Activated CD4-positive, alpha-beta T cell treated with anti-CD3 and anti-CD28 coated beads for 36 hours (primary cell): Measurements from ENCODE around the gene ITGAE. TPM values are rescaled to one million over a fixed set of nuclear protein-coding genes. Genes with fewer than 3 reads are reported as not detected.

Experiments used
- ATAC-seq: fragments of 200-7000 bp; cut with Tn5 transposase; one replicate; pipeline ENCODE4 v1.10.0; 2021; ENCODE audit warnings: mild to moderate bottlenecking, moderate library complexity
- CTCF ChIA-PET: fragments of 350-600 bp; sonication (Branson Sonifier 250); formaldehyde crosslinking; loops from one replicate; lab custom pipeline; 2021; ENCODE audit warnings: antibody characterized with exemption; lab: Charles Lee
- POLR2A ChIA-PET: fragments of 350-600 bp; sonication (Branson Sonifier 250); formaldehyde crosslinking; loops from one replicate; lab custom pipeline; 2021; ENCODE audit warnings: antibody characterized with exemption, inconsistent platforms; lab: Charles Lee
- DNase-seq: peaks from one replicate; pipeline ENCODE4 v3.0.0-alpha.2; 2020
- H3K27ac Mint-ChIP-seq: one replicate; pipeline ENCODE4 v1.8.0; 2021; ENCODE audit warnings: mixed read lengths
- H3K27me3 Mint-ChIP-seq: one replicate; pipeline ENCODE4 v1.8.0; 2021; ENCODE audit warnings: mixed read lengths
- H3K36me3 Mint-ChIP-seq: one replicate; pipeline ENCODE4 v1.8.0; 2021; ENCODE audit warnings: low read depth, mixed read lengths
- H3K4me1 Mint-ChIP-seq: one replicate; pipeline ENCODE4 v1.8.0; 2021; ENCODE audit warnings: mixed read lengths
- H3K4me3 Mint-ChIP-seq: one replicate; pipeline ENCODE4 v1.8.0; 2021; ENCODE audit warnings: mild to moderate bottlenecking, moderate library complexity, mixed read lengths
- H3K9me3 Mint-ChIP-seq: one replicate; pipeline ENCODE4 v1.8.0; 2021; ENCODE audit warnings: low read depth, mixed read lengths
- intact Hi-C, 2 experiments: fragments of 100-400 bp; cut with DNase I in 1 of 2; cut with micrococcal nuclease in 1 of 2; formaldehyde crosslinking; loops; one replicate each; pipeline versions ENCODE4 v1.14.2 to v1.15.1; 2022 to 2024; cut with DNase I, micrococcal nuclease
- total RNA-seq, 2 experiments: library from RNA; stranded (reverse); gene quantifications; one replicate each; pipeline ENCODE4 v1.2.3, GENCODE V29; 2021

The ITGAE gene
- total RNA-seq, 2 experiments from 2014 or later, result 20.9 to 41.1 TPM

DNA sequence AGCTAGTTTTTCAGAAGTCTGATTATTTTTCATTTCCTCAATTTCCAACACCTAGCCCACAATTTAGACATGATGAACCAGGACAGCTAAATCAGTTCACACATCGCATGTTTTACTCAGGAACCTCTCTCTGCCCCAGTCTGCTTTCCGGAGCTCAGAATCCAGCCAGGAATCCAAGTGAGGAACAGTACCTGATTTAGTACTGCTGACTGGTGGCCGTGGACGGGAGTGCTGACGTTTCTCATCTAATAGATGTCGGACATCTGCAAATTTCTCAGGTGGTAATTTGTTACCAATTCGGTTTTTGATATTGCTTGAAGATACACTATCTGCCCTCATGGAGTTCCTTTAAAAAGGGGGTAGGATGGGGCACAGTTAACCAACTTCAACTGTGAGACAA is 14.9 kb upstream of the ITGAE start:
- H3K4me3 Mint-ChIP-seq, result no peak overlapping the region
- H3K9me3 Mint-ChIP-seq, result no peaks in the 10 kb centered on the region
- intact Hi-C loops, result no loop called here
- DNase-seq (no peak), ATAC-seq (no peak)
- no peak overlapping the region for H3K27ac Mint-ChIP-seq
- peaks cover 47% of the 10 kb centered on the region for H3K36me3 Mint-ChIP-seq
- ChIA-PET POLR2A (no interaction called here), CTCF (interaction anchor here (0.7 to 3.5 kb wide), 3 partner anchors 12 to 82 kb away, joined by 3 to 25 read pairs (median 5); no protein-coding TSS in a partner anchor)
- H3K4me1 Mint-ChIP-seq, result no peaks in the 10 kb centered on the region
- H3K27me3 Mint-ChIP-seq, result no peaks in the 10 kb centered on the region

DNA sequence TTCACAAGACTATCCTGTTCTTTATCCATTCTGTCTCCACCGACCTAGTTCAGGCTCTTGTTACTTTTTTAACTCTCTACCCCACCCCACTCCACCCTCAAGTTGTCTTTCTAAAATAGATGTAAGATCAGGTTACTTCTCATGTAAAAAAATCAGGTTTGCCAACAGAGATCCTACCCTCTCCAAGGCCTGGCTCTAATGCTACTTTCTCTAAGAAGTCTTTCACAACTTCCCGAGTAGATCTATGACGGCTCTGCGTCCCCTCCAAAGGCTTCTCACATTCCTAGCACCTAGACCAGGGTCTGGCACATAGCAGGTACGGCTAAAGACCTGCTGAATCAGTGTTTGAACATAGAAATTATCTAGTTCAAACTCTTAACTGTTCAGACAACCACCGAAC is 14.1 kb upstream of the ITGAE start:
- no peak overlapping the region for H3K4me3 Mint-ChIP-seq
- no peaks in the 10 kb centered on the region for H3K9me3 Mint-ChIP-seq
- intact Hi-C loops, result no loop called here
- no peak overlapping the region for H3K27ac Mint-ChIP-seq
- H3K27me3 Mint-ChIP-seq, result no peaks in the 10 kb centered on the region
- peaks cover 43% of the 10 kb centered on the region for H3K36me3 Mint-ChIP-seq
- ATAC-seq, result no peak
- DNase-seq, result no peak
- POLR2A ChIA-PET, result interaction anchor here (0.6 kb wide), 1 partner anchor 43 kb away, joined by 3 read pairs; no protein-coding TSS in a partner anchor
- CTCF ChIA-PET, result interaction anchor here (1.8 to 3.5 kb wide), 2 partner anchors 13 to 77 kb away, joined by 5 to 25 read pairs; no protein-coding TSS in a partner anchor
- peaks cover under 1% of the 10 kb centered on the region for H3K4me1 Mint-ChIP-seq

DNA sequence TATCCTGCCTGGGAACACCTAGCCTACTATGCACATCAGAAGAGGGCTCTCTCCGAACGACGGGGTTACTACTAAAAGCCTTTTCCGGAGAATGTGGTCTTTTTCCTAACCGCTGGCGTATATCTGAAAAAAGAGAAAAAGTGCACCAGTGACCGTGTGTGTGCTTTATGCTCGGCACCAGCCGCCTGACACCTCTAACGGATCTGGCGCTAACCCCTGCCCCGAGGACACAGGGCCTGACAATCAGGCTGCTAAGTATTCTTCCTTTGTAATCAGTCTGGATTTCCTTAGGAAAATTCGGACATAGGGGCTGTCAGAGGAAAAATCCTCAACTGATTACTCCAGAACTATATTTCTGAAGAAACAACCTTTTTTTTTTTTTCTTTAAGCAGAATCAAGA is 13.4 kb upstream of the ITGAE start:
- ChIA-PET POLR2A (interaction anchor here (0.6 kb wide), 1 partner anchor 42 kb away, joined by 3 read pairs; no protein-coding TSS in a partner anchor), CTCF (interaction anchor here (1.8 kb wide), 1 partner anchor 14 kb away, joined by 5 read pairs; no protein-coding TSS in a partner anchor)
- intact Hi-C loops, result no loop called here
- peaks cover 46% of the 10 kb centered on the region for H3K36me3 Mint-ChIP-seq
- H3K27me3 Mint-ChIP-seq, result no peaks in the 10 kb centered on the region
- H3K4me3 Mint-ChIP-seq, result no peak overlapping the region
- ATAC-seq (no peak), DNase-seq (no peak)
- no peak overlapping the region for H3K27ac Mint-ChIP-seq
- H3K4me1 Mint-ChIP-seq, result peaks cover 6% of the 10 kb centered on the region
- H3K9me3 Mint-ChIP-seq, result no peaks in the 10 kb centered on the region

DNA sequence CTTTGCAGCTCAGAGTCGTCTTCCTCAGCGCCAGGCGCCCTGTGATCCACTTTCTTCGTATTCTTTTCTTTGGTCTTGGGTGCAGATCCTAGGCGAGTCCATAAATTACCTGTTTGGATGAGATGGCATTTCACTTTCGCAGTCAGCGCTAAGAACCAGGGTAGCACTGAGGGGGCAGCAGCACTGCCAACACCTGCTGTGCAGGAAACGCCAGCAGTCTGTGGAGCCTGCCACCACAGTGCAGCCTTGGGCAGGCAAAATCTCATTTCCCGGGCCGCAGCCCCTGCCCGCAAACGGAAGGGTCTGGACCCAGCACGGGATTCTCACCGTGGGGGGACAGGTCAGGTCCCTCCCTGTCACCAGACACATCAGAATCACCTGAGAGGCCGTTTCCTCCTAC is 12.2 kb upstream of the ITGAE start:
- Mint-ChIP-seq H3K36me3 (peaks cover 37% of the 10 kb centered on the region), H3K4me1 (peaks cover 17% of the 10 kb centered on the region), H3K4me3 (no peak overlapping the region), H3K27ac (no peak overlapping the region), H3K9me3 (no peaks in the 10 kb centered on the region), H3K27me3 (no peaks in the 10 kb centered on the region)
- intact Hi-C loops, result no loop called here
- ATAC-seq, result no peak
- ChIA-PET POLR2A (no interaction called here), CTCF (no interaction called here)
- no peak for DNase-seq

DNA sequence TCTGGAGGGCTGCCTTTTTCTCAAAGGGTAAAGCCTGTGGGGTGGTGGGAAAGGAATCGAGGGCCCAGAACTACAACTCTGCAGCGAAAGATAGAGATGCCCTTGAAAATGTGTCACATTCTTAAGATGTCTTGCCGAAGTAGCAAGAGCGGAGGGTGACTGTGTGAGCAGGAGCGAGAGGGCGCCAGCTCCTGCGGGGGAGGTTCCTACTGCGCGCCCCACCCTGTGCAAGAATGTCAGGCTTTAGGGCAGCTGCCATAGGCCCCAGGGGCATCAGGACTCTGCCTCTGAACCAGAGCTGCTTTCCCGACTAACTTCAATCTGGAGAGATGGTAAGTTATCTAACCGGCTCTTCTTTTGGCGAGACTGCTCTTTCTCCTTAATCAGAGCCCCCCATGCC is 11.8 kb upstream of the ITGAE start:
- CTCF ChIA-PET, result interaction anchor here (1.9 kb wide), 1 partner anchor 75 kb away, joined by 9 read pairs; no protein-coding TSS in a partner anchor
- H3K27me3 Mint-ChIP-seq, result no peaks in the 10 kb centered on the region
- H3K4me3 Mint-ChIP-seq, result no peak overlapping the region

DNA sequence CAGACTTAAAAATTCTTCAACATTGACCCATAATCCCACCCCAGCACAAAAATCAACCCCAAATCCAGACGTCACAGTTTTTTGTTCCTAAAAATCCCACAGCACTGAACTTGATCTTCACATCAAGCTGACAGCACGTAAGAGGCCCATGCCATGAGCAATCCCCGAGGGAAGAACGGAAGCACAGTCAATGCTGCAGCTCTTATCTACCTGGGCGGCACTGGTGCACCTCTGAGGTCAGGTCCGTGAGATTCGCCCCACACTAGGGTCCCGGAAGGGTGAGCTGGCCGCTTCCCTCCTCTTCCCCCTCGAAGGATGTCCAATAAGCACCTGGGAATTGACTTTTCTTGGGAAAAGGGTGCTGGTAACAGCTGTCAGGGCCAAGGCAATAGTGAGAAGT is 11.3 kb upstream of the ITGAE start:
- intact Hi-C loops, result no loop called here
- peaks cover 18% of the 10 kb centered on the region for H3K4me1 Mint-ChIP-seq
- no peak for ATAC-seq
- no peaks in the 10 kb centered on the region for H3K27me3 Mint-ChIP-seq
- H3K27ac Mint-ChIP-seq, result no peak overlapping the region
- no peaks in the 10 kb centered on the region for H3K9me3 Mint-ChIP-seq
- H3K4me3 Mint-ChIP-seq, result no peak overlapping the region
- peaks cover 36% of the 10 kb centered on the region for H3K36me3 Mint-ChIP-seq
- no peak for DNase-seq
- ChIA-PET POLR2A (no interaction called here), CTCF (interaction anchor here (1.9 to 4.9 kb wide), 2 partner anchors 15 to 74 kb away, joined by 9 to 27 read pairs; no protein-coding TSS in a partner anchor)

More for the DNA sequence above, 11.8 kb upstream of the ITGAE start:
- peaks cover 18% of the 10 kb centered on the region for H3K4me1 Mint-ChIP-seq
- intact Hi-C loops, result no loop called here
- POLR2A ChIA-PET, result no interaction called here
- peaks cover 35% of the 10 kb centered on the region for H3K36me3 Mint-ChIP-seq
- H3K27ac Mint-ChIP-seq, result no peak overlapping the region
- DNase-seq (no peak), ATAC-seq (no peak)
- no peaks in the 10 kb centered on the region for H3K9me3 Mint-ChIP-seq

DNA sequence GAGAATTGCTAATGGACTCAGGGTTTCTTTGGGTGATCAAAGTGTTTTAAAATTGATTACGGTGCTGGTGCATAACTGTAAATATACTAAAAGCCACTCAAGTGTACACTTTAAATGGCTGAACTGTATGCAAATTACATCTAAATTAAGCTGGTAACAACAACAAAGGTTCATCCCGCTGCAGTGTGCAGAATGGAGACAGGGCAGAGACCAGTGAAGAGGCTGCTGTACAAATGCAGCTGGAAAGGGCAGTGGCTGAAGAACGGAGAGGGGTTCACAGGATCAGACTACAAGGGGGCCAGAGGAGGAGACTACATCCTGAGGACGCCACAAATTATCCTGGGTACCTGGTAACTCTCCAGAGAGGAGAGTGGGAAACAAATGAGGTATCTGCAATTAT is 9.0 kb upstream of the ITGAE start:
- Mint-ChIP-seq H3K9me3 (no peaks in the 10 kb centered on the region), H3K27me3 (no peaks in the 10 kb centered on the region), H3K4me3 (no peak overlapping the region), H3K27ac (no peak overlapping the region), H3K4me1 (peaks cover 19% of the 10 kb centered on the region), H3K36me3 (peaks cover 32% of the 10 kb centered on the region)
- DNase-seq (no peak), ATAC-seq (no peak)
- ChIA-PET POLR2A (no interaction called here), CTCF (interaction anchor here (0.6 to 4.9 kb wide), 2 partner anchors 17 to 248 kb away, joined by 3 to 27 read pairs; no protein-coding TSS in a partner anchor)
- intact Hi-C loops, result no loop called here

DNA sequence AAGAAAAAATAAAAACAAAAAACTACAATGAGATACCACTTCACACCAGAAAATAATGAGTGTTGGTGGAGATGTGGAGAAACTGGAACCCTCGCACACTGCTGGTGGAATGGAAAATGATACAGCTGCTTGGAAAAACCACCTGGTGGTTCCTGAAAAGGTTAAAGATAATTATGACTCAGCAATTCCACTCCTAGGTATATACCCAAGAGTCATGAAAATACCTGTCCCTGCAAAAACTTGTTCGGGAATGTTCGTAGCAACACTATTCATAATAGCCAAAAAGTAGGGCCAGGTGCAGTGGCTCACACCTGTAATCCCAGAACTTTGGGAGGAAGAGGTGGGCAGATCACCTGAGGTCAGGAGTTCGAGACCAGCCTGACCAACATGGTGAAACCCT is 8.1 kb upstream of the ITGAE start:
- POLR2A ChIA-PET, result interaction anchor here (0.6 kb wide), 1 partner anchor 13 kb away, joined by 3 read pairs; no protein-coding TSS in a partner anchor
- H3K27me3 Mint-ChIP-seq, result no peaks in the 10 kb centered on the region

DNA sequence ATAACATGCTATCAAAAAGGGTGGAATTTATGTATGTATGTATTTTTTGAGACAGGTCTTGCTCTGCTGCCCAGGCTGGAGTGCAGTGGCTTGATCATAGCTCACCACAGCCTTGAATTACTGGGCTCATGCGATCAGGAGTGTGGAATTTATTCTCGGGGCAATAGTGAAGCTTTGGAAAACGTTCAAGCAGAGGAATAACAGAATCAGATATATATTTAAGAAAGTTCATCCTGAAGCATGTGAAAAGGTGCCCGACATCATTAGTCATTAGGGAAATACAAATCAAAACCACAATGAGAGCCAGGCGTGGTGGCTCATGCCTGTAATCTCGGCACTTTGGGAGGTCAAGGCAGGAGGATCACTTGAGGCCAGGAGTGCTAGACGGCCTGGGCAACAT is 7.7 kb upstream of the ITGAE start:
- DNase-seq, result no peak
- CTCF ChIA-PET, result interaction anchor here (4.9 kb wide), 1 partner anchor 19 kb away, joined by 27 read pairs; no protein-coding TSS in a partner anchor
- no peaks in the 10 kb centered on the region for H3K9me3 Mint-ChIP-seq
- no peak overlapping the region for H3K4me3 Mint-ChIP-seq
- peaks cover 30% of the 10 kb centered on the region for H3K4me1 Mint-ChIP-seq
- H3K27me3 Mint-ChIP-seq, result no peaks in the 10 kb centered on the region
- H3K27ac Mint-ChIP-seq, result peak overlapping the region; percentile 33
- peaks cover 24% of the 10 kb centered on the region for H3K36me3 Mint-ChIP-seq
- POLR2A ChIA-PET, result interaction anchor here (0.6 kb wide), 1 partner anchor 12 kb away, joined by 3 read pairs; no protein-coding TSS in a partner anchor
- intact Hi-C loops, result no loop called here
- ATAC-seq, result no peak

More for the DNA sequence above, 8.1 kb upstream of the ITGAE start:
- H3K9me3 Mint-ChIP-seq, result no peaks in the 10 kb centered on the region
- DNase-seq (no peak), ATAC-seq (no peak)
- H3K27ac Mint-ChIP-seq, result no peak overlapping the region
- no peak overlapping the region for H3K4me3 Mint-ChIP-seq
- CTCF ChIA-PET, result interaction anchor here (0.6 to 4.9 kb wide), 2 partner anchors 18 to 60 kb away, joined by 3 to 27 read pairs; no protein-coding TSS in a partner anchor
- peaks cover 28% of the 10 kb centered on the region for H3K4me1 Mint-ChIP-seq
- intact Hi-C loops, result no loop called here
- peaks cover 25% of the 10 kb centered on the region for H3K36me3 Mint-ChIP-seq

DNA sequence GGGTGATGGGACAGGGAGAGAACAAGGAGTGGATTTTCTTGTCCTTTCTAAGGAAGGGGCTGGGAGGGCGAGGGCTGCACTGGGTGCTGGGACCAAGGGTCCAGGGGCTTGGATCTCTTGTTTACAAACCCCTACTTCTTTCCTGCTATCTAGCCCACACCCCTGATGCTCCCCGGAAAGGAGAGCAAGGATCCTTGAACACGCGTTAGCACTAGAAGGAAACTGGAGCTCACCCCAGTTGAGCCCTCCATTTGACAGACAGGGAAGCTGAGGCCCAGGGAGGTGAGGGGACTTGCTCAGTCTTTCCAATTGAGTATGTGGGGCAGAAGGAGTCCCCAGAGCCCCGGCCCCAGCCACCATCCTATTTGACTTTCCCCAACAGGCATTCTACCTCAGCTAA is 4.6 kb upstream of the ITGAE start:
- intact Hi-C loops, result no loop called here
- no peak overlapping the region for H3K4me3 Mint-ChIP-seq
- H3K9me3 Mint-ChIP-seq, result no peaks in the 10 kb centered on the region
- peak overlapping the region; percentile 34 for H3K27ac Mint-ChIP-seq
- H3K27me3 Mint-ChIP-seq, result no peaks in the 10 kb centered on the region
- ATAC-seq, result no peak
- POLR2A ChIA-PET, result no interaction called here
- H3K36me3 Mint-ChIP-seq, result peaks cover 10% of the 10 kb centered on the region
- CTCF ChIA-PET, result interaction anchor here (2.4 to 4.4 kb wide), 3 partner anchors 20 to 68 kb away, joined by 8 to 27 read pairs (median 10); no protein-coding TSS in a partner anchor
- no peak for DNase-seq
- H3K4me1 Mint-ChIP-seq, result peaks cover 32% of the 10 kb centered on the region

DNA sequence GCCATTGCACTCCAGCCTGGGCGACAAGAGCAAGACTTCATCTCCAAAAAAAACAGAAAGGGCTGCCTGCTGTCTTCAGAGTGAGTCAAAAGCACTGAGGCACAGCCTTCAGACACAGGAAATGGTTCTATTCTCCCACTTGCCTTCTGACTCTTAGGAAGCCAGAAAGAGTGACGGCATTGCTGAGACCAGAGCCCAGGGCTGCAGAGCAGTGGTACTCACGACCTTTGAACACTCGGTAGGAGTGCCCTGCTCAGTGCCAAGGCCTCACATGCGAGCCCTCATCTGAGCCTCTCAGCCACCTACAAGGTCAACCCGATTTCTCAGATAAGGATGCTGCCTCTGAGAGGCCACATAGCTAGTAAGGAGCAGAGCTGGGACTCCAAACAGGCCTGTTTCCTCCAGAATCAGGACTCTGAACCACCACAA is 3.5 kb upstream of the ITGAE start:
- Mint-ChIP-seq H3K4me1 (peaks cover 26% of the 10 kb centered on the region), H3K27me3 (no peaks in the 10 kb centered on the region), H3K9me3 (no peaks in the 10 kb centered on the region), H3K36me3 (peaks cover 5% of the 10 kb centered on the region), H3K4me3 (no peak overlapping the region), H3K27ac (peak overlapping the region; percentile 19)
- intact Hi-C loops, result no loop called here
- ChIA-PET CTCF (interaction anchor here (0.6 to 4.4 kb wide), 3 partner anchors 64 to 133 kb away, joined by 3 to 27 read pairs (median 10); no protein-coding TSS in a partner anchor), POLR2A (interaction anchor here (0.6 kb wide), 1 partner anchor 127 kb away, joined by 3 read pairs; no protein-coding TSS in a partner anchor)
- ATAC-seq (peak; percentile 98), DNase-seq (peak; percentile 61)

DNA sequence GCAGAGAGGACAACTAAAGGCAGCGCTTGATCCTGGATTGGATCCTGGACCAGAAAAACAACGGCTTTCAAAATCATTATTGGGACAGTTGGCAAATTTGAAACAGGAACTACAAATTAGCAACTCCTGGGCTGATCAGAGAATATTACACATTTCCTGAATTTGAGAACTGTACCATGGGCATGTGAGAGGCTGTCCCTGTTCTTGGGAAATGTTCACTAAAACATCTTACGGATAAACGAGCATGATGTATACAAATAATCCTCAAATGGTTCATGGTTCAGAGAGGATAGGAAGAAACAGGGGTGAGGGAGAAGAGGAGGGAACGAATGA is 2.3 kb upstream of the ITGAE start:
- ChIA-PET CTCF (no interaction called here), POLR2A (no interaction called here)
- H3K4me1 Mint-ChIP-seq, result peaks cover 16% of the 10 kb centered on the region
- H3K27me3 Mint-ChIP-seq, result no peaks in the 10 kb centered on the region
- DNase-seq (no peak), ATAC-seq (no peak)
- no peaks in the 10 kb centered on the region for H3K9me3 Mint-ChIP-seq
- peaks cover 5% of the 10 kb centered on the region for H3K36me3 Mint-ChIP-seq
- intact Hi-C loops, result no loop called here
- H3K27ac Mint-ChIP-seq, result no peak overlapping the region
- H3K4me3 Mint-ChIP-seq, result no peak overlapping the region
